NCI-H2227 (cell line): Measurements from ENCODE around the gene CEP120.
A peak's percentile ranks its signal among the peaks of the same experiment; 100 is the strongest.
"Not testable (repeated sequence)": the region's sequence is repeated elsewhere in the genome, so short reads cannot be mapped to it uniquely, and the experiment has no call there.

ENCODE experiments used
- DNase-seq: peaks from one replicate; lab custom pipeline; 2025; ENCODE audit not compliant: unreplicated experiment; lab: John Stamatoyannopoulos, UW

CEP120 gene

GRCh38 chr5:123423278-123424149 lies at the start of gene CEP120:
Gene CEP120, minus strand, starts transcription at chr5:123423403. Its CDS starts 405 bp downstream, at chr5:123422998.
- DNase-seq = peak; percentile 98

- no peak for DNase-seq
These were observed 49.1 kb upstream of the CEP120 start for GRCh38 chr5:123472150-123472924.

- DNase-seq = no peak
These were observed 48.2 kb upstream of the CEP120 start for GRCh38 chr5:123471385-123471784.

- not testable (repeated sequence) for DNase-seq
These were observed 43.6 kb upstream of the CEP120 start for GRCh38 chr5:123466839-123467238.

GRCh38 chr5:123460296-123460729 lies 37.1 kb upstream of the CEP120 start:
- peak; percentile 8 for DNase-seq

GRCh38 chr5:123458994-123459393 lies 35.8 kb upstream of the CEP120 start:
- DNase-seq = not testable (repeated sequence)

- no peak for DNase-seq
These were observed 33.0 kb upstream of the CEP120 start for GRCh38 chr5:123456242-123456641.

- no peak for DNase-seq
These were observed 32.4 kb upstream of the CEP120 start for GRCh38 chr5:123455640-123456039.

- DNase-seq = no peak
These were observed 31.9 kb upstream of the CEP120 start for GRCh38 chr5:123455095-123455494.

GRCh38 chr5:123454259-123454911 lies 31.2 kb upstream of the CEP120 start:
- DNase-seq = no peak

GRCh38 chr5:123452401-123452800 lies 29.2 kb upstream of the CEP120 start:
- DNase-seq = no peak

- DNase-seq = peak; percentile 8
These were observed 27.8 kb upstream of the CEP120 start for GRCh38 chr5:123451047-123451446.

- DNase-seq = peak; percentile 75
These were observed 27.4 kb upstream of the CEP120 start for GRCh38 chr5:123450640-123451039.

GRCh38 chr5:123450114-123450513 lies 26.9 kb upstream of the CEP120 start:
- no peak for DNase-seq

GRCh38 chr5:123449424-123449974 lies 26.3 kb upstream of the CEP120 start:
- no peak for DNase-seq

GRCh38 chr5:123448743-123449142 lies 25.5 kb upstream of the CEP120 start:
- DNase-seq = no peak

- DNase-seq = no peak
These were observed 24.9 kb upstream of the CEP120 start for GRCh38 chr5:123448017-123448617.

- DNase-seq = no peak
These were observed 20.8 kb upstream of the CEP120 start for GRCh38 chr5:123444016-123444415.

- no peak for DNase-seq
These were observed 18.2 kb upstream of the CEP120 start for GRCh38 chr5:123441408-123441807.

GRCh38 chr5:123440456-123441181 lies 17.4 kb upstream of the CEP120 start:
- no peak for DNase-seq
